ENCODE measurements around the gene EIPR1. TPM values are rescaled to one million over a fixed set of nuclear protein-coding genes. Genes with fewer than 3 reads are reported as not detected.

EIPR1 gene
- total and polyA plus RNA-seq, 10 of the 15 experiments (the other 5 are each of a cell fraction or from before 2014, with no cell fraction given) = 23.6 to 61.2 (median 42.2) TPM

- Histone ChIP-seq H3K36me3 (ENCODE audit: control insufficient read depth in 2 of 2, insufficient read depth in 2 of 2, low read length in 1 of 2) (peaks cover 0 to 7% of the 10 kb centered on the region in 2 experiments; a peak in 3 of 4 replicates), H3K9ac (ENCODE audit: control insufficient read depth, insufficient read depth, low read length) (no peak overlapping the region), H3K4me3 (no peak overlapping the region), H3K4me2 (ENCODE audit: control insufficient read depth, insufficient read depth) (no peak overlapping the region), H4K20me1 (ENCODE audit: control insufficient read depth, insufficient read depth) (no peaks in the 10 kb centered on the region), H3K4me1 (ENCODE audit: control insufficient read depth, insufficient read depth, low read length) (no peaks in the 10 kb centered on the region), H3K79me2 (ENCODE audit: control insufficient read depth, insufficient read depth, low read length) (no peaks in the 10 kb centered on the region), H2AFZ (ENCODE audit: control insufficient read depth, low read depth, low read length) (no peak overlapping the region), H3K9me3 (replicated peaks; ENCODE audit: control insufficient read depth, insufficient read depth, low read length) (no peaks in the 10 kb centered on the region), H3K27ac (ENCODE audit: control insufficient read depth, insufficient read depth) (no peak overlapping the region), H3K27me3 (replicated peaks in 1 of 2; ENCODE audit: control insufficient read depth in 2 of 2, insufficient read depth in 2 of 2, low read length in 1 of 2) (no peaks in the 10 kb centered on the region)
- POLR2A ChIA-PET = no interaction called here
- intact Hi-C loops (cut with micrococcal nuclease; ENCODE audit: unreplicated experiment) = no loop called here
- BruUV-seq (replicated peaks) = no TSS peak
- ATAC-seq = no peak
- in situ Hi-C loops (cut with MboI) = no loop called here
- no peak for FAIRE-seq
- RAD21 ChIA-PET (ENCODE audit: unreplicated experiment) = no interaction called here
- 92% methylated on average over 13 of the region's 13 CpGs for WGBS (ENCODE audit: insufficient coverage, insufficient replicate concordance, low lambda C conversion rate, missing lambda C conversion rate)
- SMC1A ChIA-PET (ENCODE audit: uncharacterized antibody, unreplicated experiment) = no interaction called here
- no peak for DNase-seq (ENCODE audit: low read depth, low spot score)
- CTCF ChIA-PET = no interaction called here
- TF ChIP-seq ZNF207 (IDR thresholded peaks at IDR 0.05; ENCODE audit: borderline replicate concordance) = no peak
- TF ChIP-seq POLR2A (IDR thresholded peaks at IDR 0.05; ENCODE audit: low read depth, low read length) = no peak
- no peak for TF ChIP-seq RELB (IDR thresholded peaks at IDR 0.05; ENCODE audit: low read depth)
- no peak for TF ChIP-seq TCF12 (IDR thresholded peaks at IDR 0.05; ENCODE audit: low read depth, low read length)
- no peak for TF ChIP-seq BACH1 (IDR thresholded peaks at IDR 0.05; ENCODE audit: borderline replicate concordance)
- TF ChIP-seq CBFB (IDR thresholded peaks at IDR 0.05; ENCODE audit: low read depth) = no peak
- TF ChIP-seq NFXL1 (IDR thresholded peaks at IDR 0.05; ENCODE audit: borderline replicate concordance) = no peak
- no peak for TF ChIP-seq FOS (IDR thresholded peaks at IDR 0.05; ENCODE audit: borderline replicate concordance, extremely low read depth, insufficient read length)
- TF ChIP-seq SP1 (IDR thresholded peaks at IDR 0.05; ENCODE audit: low read depth, low read length) = no peak
- no peak for TF ChIP-seq DPF2 (IDR thresholded peaks at IDR 0.05)
- TF ChIP-seq CREB1 (IDR thresholded peaks at IDR 0.05; ENCODE audit: low read depth) = no peak
- TF ChIP-seq, protein P1, sequence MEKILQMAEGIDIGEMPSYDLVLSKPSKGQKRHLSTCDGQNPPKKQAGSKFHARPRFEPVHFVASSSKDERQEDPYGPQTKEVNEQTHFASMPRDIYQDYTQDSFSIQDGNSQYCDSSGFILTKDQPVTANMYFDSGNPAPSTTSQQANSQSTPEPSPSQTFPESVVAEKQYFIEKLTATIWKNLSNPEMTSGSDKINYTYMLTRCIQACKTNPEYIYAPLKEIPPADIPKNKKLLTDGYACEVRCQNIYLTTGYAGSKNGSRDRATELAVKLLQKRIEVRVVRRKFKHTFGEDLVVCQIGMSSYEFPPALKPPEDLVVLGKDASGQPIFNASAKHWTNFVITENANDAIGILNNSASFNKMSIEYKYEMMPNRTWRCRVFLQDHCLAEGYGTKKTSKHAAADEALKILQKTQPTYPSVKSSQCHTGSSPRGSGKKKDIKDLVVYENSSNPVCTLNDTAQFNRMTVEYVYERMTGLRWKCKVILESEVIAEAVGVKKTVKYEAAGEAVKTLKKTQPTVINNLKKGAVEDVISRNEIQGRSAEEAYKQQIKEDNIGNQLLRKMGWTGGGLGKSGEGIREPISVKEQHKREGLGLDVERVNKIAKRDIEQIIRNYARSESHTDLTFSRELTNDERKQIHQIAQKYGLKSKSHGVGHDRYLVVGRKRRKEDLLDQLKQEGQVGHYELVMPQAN (conservative IDR thresholded peaks at IDR 0.05) = no peak
Measured at GRCh38 chr2:3319134-3319533, 58.5 kb downstream of the EIPR1 start.
